ENCODE data around the gene MYO1E.
"Not testable (repeated sequence)": the region's sequence is repeated elsewhere in the genome, so short reads cannot be mapped to it uniquely, and the experiment has no call there.

The MYO1E gene

DNA sequence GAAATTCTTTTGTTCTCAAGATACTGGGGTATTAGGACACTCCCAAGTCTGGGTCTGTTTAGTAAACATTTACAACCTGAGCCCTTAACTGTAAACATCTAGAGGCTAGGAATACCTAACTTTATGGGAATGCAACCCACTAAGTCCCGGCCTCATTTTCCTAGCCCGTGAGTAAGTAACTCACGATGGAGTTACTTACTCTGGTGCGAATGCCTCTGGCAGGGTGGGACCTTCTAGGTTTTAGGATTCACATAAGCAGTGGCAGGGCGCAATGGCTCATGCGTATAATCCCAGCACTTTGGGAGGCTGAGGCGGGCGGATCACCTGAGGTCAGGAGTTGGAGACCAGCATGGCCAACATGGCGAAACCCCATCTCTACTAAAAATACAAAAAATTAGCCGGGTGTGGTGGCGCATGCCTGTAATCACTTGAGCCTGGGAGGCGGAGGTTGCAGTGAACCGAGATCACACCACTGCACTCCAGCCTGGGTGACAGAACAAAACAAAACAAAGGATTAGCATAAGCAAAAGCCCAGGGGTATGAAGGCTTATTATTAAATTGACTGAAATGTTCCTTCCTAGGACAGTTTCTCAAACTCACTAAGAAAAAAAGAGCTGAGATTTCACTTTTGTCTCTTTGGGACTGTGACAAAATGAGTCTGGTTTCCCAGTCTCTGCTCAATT is 14.7 kb upstream of the MYO1E start:
- not testable (repeated sequence) for DNase-seq (ENCODE audit: low read depth)

DNA sequence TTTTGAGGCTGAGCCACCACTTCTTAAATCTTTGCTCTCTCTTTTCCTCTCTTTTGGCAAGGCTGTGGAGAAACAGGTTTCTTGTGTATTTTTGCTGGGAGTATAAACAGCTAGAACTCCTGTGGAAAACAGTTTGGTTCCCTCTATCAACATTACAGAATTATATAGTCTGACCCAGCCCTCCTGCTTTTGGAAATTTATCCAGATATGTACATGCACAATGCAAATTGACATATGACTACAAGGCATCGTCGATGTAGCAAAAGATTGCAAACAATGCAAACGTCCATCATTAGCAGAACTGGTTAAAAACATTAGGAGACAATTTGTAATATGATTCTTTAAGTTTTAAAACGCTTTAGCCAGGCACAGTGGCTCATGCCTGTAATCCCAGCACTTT is 12.5 kb upstream of the MYO1E start:
- no peak for DNase-seq (ENCODE audit: low read depth)

DNA sequence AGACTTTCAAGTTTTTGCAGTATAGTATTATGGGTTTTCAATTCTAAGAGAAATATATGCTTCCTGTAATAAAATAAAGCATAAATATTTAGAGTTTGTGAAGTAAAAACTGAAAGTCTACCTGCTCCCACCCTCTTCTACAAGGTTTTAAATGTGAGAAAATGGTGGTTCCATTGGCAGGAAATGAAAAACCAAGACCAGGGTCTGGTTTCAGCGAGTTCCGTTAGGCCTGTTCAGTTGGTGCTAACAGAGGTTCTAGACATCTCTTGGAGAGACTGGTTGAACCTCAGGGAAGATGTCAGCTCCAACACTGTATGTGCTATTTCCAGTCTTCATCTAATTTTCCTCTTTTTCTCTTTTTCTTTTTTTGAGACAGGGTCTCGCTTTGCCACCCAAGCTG is 11.8 kb upstream of the MYO1E start:
- no peak for DNase-seq (ENCODE audit: low read depth)

DNA sequence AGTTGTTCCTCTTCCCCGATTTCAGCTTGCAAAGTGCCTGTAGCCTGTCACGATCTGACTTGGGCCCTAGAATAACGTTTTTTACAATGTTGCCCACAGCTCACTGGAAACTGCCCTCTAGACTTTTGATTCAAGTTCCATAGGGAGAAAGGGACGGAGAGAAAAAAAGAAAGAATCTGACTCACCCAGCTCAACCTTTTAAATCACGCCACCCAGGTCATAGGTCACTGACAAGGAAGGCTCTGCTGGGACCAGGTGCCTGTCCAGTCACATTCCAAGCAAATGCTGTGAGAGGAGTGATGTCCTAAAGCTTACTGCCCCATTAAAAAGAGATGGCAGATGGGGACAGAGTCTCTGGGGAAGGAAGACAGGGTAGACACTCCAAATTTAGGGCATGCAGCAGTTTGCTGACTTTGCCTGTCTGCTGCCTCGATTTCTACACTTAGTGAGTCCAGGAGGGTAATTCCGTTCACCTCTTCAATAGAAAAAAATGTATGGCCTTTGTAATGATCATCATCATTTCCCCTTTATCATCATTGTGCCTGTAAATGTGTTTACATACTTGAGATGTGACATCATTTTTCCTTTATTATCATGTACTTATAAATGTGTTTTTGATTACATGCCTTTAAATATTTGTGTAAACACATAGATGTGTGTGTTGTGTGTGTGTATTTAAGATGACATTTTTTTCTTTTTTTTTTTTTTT is 8.4 kb upstream of the MYO1E start:
- no peak for DNase-seq (ENCODE audit: low read depth)

DNA sequence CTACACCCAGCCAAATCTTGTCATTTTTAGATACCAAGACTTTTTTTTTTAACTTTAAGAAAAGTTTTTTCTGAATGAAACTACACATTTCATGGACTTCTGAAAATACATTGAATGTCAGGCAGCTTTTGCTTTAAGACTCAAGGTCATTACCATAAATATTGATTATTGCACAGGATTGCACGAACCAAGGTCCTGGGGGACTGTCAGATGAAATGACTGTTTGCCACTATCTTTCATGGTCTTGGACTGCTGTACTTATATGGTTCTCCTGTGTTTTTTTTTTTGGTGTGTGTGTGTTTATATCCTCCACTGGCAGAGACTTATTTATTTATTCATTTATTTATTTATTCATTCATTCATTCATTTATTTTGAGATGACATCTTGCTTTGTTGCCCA is 6.9 kb upstream of the MYO1E start:
- DNase-seq (ENCODE audit: low read depth), result no peak

DNA sequence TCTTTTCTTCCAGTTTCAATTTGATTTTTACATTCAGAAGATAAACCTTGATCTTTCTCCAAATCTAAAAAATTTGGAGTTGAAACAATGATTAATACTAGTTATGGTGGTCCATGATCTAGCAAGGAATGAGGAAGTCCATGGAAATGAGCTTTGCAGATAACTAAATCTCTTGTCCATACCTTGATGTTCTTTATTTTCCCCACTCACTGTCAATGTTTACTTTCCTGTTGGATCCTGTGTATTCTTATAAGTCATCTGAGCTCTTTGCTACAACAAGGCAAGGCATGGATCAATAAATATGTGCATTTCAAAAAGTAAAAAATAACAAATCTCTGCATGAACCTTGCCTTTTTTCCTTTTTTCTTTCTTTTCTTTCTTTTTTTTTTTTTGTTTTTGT is 6.2 kb upstream of the MYO1E start:
- no peak for DNase-seq (ENCODE audit: low read depth)

DNA sequence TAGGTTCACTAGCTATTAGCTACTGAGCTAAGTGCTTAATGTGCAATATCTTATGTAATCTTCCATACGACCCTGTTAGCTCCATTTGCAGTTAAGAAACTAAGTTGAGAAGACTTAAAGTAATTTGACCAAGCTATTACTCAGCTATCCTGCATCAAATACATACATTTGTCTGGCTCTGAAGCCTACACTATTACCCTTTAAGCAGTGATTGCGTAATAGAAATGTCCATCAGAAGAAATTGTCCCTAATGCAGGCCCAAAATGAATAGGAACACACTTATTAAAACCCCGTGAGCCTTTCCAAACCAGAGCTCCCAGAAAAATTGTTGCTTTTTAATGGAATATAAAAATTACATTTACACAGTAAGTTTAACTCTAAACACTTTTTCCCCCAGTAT is 5.3 kb upstream of the MYO1E start:
- no peak for DNase-seq (ENCODE audit: low read depth)

DNA sequence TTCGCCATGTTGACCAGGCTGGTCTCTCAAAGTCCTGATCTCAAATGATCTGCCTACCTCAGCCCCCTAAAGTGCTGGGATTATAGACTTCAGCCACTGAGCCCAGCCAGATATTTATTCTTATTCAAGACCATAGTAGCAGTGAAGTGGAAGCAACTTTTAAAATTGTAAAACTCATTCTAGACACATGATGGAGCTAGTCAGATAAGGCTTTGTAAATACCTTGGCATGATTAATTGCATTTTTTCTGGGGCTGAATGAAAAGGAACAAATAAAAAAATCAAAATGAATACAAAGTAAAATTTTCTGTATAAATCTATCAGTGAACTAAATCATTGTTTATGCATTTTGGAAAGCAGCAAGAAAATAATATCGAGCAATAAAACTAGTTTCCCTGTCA is 4.1 kb upstream of the MYO1E start:
- DNase-seq (ENCODE audit: low read depth), result no peak

DNA sequence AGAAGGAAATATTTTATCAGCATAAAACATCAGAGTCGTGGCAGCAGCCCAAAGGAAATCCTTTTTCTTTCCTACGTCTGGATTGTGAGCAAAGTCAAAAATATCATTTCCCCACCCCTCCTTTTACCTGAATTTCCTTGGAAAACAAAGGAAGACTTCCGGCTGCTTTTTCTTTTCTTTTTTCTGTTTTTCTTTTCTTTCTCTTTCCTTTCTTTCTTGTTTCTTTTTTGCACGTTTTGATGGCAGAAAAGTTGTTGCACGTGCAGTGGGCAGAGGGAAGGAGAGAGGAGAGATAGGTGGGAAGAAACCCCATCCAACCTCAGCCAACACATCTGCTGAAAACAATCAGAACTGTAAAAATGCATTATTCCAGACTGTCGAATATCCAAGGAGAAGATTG is 544 bp upstream of the MYO1E start:
- DNase-seq (ENCODE audit: low read depth), result no peak

DNA sequence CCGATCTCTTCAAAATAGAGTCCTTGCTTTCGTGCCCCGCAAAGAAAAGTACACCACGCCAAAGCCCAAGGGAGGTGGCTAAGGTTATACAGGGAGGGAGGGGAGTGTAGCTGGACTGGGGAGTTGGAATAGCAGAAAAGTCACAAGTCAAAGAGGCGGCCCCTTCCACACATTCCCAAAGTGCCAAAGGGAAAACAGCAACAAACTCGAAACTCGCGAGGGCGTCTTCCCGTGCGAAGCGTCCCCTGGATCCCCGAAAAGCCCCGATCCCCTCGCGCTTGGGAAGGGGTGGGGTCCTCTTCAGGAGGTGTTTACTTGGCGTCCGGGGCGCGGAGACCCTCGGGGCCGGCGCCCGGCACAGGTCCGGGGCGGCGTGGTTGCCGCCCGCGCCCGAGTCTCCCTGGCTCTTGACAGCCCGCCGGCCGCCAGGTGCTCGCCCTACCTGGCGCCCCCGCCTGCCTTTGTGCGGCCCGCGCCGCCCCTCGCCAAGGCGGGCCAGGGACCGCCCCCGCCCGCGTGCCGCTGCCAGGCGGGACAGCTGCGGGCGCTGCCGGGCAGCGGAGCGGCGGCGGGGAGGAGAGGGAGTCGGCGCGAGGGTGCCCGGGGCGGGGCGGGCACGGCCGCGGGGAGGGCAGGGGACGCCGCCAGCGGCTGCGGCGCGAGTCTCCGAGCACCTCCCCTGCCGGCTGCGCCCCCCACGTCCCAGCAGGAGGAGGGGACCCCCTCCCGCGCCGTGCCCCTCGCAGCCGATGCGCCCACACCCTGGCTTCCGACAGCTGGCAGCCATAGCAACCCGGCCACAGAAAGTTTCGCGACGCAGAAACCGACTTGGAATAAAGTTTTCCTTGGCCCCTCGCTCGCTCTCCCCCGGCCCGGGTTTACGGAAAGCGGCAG is 966 bp downstream of the MYO1E start:
- DNase-seq (ENCODE audit: low read depth), result no peak

DNA sequence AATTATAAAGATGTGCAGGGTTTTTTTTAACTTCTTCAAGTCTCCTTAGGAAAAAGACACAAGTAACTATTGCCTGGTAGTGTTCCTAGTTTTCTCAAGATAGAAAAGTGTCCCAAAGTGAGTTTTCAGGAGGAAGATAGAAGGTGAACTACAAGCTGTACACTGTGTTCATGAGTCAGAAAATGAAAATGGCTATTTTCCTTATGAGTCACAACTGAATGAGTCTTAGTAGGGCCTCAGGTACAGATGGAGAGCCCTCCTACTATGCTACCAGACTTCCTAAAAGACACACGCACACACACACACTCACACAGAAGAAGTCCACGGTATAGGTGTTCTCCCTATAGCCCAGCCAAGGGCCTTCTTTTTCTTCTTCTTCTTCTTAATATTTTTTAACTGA is 3.1 kb downstream of the MYO1E start:
- DNase-seq (ENCODE audit: low read depth), result no peak

DNA sequence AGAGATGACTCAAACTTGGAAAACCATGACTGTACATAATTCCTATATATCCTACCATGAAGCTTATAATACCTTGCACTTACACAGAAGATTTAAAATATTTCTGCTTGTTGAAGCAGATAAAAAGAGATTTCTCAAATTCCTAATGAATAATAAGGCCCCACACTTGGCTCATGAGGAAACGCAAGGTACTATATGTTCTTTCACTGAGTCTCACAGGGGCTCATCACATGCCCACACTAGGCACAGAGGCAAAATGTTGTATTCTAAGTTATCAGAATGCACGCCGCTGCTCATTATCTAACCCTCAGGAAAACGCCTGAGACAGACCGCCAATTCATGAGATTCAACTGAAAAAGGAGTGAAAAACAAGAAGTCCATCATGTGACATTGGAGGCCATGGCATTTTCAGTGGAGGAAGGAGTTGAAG is 5.6 kb downstream of the MYO1E start:
- no peak for DNase-seq (ENCODE audit: low read depth)

DNA sequence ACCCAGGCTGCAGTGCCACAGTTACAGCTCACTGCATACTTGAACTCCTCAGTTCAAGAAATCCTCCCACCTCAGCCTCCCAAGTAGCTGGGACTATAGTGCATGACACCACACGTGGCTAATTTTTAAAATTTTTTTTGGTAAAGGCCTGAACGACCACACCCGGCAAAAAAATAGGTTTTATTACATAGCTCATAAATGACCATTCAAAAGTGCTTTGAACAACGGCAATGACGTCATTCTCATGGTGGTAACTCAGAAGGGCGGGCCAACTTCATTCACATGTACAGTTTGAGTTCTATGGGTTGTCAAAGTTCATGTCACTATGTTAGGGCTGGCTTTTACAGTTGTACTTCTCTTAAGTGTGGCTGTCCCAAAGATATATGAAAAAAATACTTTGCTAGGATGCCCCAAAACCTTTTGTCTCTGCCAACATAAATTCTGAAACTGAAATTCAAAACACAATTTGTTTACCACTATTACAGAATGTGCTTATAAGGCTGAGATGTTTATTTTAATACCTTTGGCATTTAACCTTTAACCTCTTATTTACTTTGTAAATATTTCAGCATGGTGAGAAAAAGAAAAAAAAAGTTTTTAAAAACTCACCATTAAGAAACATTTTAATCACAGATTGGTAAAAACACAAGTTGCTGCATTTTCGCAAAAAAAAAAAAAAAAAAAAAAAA is 6.2 kb downstream of the MYO1E start:
- no peak for DNase-seq (ENCODE audit: low read depth)

DNA sequence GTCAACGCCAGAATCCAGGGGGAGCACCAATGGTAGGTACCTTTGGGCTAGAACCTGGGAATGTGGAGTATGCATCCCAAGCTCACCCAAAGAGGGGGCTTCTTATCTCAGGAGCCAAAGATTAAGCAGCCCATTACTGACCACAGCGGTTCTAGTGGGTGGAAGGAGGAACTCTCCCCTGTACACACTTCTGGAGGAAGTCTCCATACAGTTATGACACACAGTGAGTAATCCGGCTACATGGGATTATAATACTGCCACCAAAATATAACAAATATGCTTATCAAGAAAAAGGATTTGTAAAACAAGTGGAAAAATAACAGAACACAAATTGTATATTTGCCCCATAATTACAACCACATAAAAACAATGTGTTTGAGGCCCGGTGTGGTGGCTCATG is 8.4 kb downstream of the MYO1E start:
- no peak for DNase-seq (ENCODE audit: low read depth)

DNA sequence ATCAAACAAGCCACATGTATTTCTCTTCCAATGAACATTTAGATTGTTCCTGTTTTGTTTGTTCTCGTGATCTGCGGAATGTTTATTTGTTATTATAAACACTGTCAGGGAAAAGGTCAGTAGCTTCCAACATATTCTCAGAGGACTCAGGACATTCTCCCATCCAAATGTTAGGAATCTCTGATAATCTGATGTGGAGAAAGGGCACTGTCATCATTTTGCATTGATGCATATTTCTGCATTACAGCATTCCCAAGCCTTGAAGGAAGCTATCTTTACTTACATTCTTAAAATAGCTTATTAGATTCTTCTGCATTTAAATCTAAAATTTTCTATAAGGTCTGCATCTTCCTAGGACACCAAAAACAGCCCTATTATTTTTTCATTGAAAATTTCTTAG is 10.3 kb downstream of the MYO1E start:
- no peak for DNase-seq (ENCODE audit: low read depth)

DNA sequence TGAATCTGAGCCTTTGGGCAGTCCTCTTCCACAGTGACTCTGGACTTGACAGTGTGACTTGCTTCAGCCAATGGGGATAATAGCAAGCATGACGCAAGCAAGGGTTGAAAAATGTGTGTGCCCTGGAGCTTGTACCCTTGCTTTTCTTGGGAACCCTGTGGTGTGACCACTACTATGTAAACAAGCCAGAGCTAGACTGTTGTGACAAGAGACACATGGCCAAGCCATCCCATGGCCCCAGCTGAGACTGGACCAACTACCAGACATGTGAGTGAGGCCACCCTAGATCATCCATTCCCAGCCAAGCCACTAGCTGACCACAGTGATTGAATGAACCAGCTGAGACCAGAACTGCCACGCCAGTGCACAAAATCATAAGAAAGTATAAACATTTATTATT is 11.8 kb downstream of the MYO1E start:
- DNase-seq (ENCODE audit: low read depth), result no peak

DNA sequence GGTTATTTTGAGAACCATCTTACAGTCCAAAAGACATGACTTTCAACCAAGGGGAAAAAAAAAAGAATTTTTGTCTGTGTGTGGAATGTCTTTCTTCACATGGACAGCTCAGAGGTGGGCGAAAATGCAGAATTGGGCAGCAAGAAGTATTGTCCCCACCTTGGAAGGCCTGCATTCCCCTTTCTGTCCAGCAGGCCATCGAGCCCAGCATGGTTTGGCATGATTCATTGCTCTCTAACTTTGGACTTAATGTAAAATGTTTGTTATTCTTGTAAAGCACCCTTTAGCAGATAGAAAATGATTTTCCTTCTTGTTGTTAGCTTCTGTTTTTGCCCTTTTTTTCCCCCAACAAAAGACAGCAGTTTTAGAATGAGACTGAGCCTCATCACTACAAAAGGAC is 12.4 kb downstream of the MYO1E start:
- DNase-seq (ENCODE audit: low read depth), result no peak

DNA sequence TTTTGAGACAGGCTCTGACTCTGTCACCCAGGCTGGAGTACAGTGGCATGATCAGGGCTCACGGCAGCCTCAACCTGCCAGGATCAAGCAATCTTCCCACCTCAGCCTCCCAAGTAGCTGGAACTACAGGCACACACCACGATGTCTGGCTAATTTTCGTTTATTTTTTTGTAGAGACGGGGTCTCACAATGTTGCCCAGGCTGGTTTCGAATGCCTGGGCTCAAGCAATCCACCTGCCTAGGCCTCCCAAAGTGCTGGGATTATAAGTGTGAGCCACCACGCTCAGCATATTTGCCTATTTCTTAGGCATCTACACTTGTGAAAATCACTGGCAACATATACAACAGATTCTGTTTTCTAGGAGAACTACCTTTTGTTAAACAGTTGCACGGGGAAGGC is 16.9 kb downstream of the MYO1E start:
- no peak for DNase-seq (ENCODE audit: low read depth)

DNA sequence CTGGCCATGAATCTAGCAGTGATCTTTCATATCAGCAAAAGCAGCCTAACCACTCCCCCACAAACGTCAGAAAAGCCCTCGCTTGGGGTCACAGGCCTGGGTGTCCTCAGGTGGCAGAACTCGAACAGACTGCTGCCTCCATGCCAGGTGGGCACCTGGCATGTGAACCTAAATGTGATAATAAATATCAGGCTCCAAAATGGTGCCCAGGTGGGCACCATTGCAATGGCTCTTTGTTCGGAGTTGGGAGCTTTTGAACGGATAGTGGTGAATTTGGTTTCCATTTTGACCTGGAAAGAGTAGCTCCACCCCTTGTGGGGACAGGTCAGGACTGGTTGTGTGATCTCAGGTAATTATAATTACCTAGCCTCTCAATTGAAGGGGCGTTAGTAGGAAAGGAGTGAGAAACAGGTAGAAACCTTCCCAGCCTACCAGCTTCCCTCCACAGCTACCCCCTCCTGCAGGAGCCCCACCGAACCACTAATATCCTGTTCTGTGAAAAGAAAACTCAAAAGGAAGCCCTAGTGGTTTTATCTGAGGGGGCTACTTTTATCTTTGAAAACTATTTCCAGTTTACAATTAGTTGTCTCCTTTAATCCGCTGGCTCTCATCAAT is 18.1 kb downstream of the MYO1E start:
- DNase-seq (ENCODE audit: low read depth), result no peak

DNA sequence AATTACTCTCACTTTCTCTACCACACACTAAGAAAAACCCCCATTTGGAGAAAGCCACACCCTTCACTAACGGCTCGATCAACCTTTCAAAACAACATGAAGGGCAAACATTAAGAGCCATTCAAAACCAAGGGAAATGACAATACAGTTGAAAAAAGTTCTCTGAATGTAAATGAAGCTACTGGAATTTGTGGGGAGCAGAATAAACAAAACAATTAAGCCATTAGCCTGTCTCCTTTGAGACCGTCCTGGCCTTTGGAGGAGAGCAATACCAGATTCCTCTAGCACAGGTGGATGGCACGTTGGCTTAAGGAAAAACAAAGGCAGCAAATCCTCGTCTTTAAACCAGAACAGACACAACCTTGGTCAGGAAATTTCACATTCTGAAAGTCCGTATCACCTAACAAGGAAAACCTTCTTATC is 18.7 kb downstream of the MYO1E start:
- DNase-seq (ENCODE audit: low read depth), result no peak

DNA sequence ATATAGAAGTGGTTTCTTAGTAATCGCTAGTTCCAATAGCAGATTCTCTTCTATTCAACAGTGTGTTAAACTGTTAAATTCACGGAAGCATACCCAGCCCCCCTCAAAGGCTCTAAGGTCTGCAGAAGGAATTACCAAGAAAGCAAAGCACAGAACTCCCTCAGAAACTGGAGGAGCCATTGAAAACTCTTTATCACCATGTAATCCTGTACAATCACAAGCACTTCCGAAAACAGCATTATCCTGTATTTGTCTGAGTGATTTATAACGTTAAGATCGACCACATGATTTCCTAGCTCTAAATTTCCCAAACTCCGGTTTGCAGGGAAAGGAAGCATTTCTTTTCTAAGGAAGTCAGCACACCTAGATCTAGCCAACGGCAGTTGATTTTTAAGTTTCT is 20.0 kb downstream of the MYO1E start:
- DNase-seq (ENCODE audit: low read depth), result no peak

DNA sequence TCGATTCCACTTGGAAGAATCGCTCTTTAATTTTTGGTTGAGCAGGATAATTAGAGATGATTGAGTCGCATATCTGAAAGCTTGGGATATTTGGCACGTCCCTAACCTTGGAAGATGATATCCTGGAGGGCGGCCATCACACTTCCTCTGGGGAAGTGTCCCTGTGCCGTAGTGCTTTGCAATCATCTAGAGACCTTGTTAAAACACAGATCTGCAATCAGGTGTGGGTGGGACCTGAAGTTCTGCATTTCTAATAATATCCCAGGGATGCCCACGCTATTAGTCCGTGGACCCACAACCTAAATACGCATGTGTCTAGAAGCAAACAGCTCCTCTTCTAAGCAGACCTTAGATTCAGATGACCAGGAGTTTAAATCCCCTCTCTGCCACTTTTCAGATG is 20.5 kb downstream of the MYO1E start:
- DNase-seq (ENCODE audit: low read depth), result no peak
